Thoracic aorta (tissue), 2 donors: ENCODE measurements around the gene PNMA8B. TPM values are rescaled to one million over a fixed set of nuclear protein-coding genes. Genes with fewer than 3 reads are reported as not detected.

ENCODE experiments used
- ATAC-seq: fragments of 150-250 bp; one replicate; pipeline ENCODE4 v1.8.0; 2017; ENCODE audit warnings: low read depth; ENCODE audit not compliant: insufficient number of reproducible peaks, low FRiP score
- DNase-seq: peaks from one replicate; pipeline ENCODE4 v3.0.0-alpha.2; 2020; ENCODE audit warnings: low spot score
- H3K27ac ChIP-seq, 2 donors: fragments of 200-600 bp; sonication (generic); 1 replicate in 1 of 2; 2 replicates in 1 of 2; pipeline ENCODE4 v1.5.1; 2016; ENCODE audit warnings: mild to moderate bottlenecking in 2 of 2, moderate library complexity in 2 of 2
- H3K27me3 ChIP-seq: fragments of 200-600 bp; sonication (generic); replicated peaks from 2 replicates; pipeline ENCODE4 v1.6.0; 2016; ENCODE audit warnings: mild to moderate bottlenecking; ENCODE audit not compliant: insufficient read depth
- H3K36me3 ChIP-seq: fragments of 200-600 bp; sonication (generic); one replicate; pipeline ENCODE4 v1.5.1; 2016
- H3K4me1 ChIP-seq, 2 donors: fragments of 200-600 bp; sonication (generic); 1 replicate in 1 of 2; 2 replicates in 1 of 2; pipeline versions ENCODE4 v1.5.1 to v1.6.0; 2016; ENCODE audit warnings: low read depth in 2 of 2, mild to moderate bottlenecking in 1 of 2; ENCODE audit not compliant: control insufficient read depth in 1 of 2
- H3K4me3 ChIP-seq: fragments of 200-600 bp; sonication (generic); 2 replicates; pipeline ENCODE4 v1.5.1; 2016; ENCODE audit warnings: mild to moderate bottlenecking
- H3K9me3 ChIP-seq: fragments of 200-600 bp; sonication (generic); 2 replicates; pipeline ENCODE4 v1.5.1; 2016
- CTCF ChIP-seq: fragments of 200-600 bp; sonication (generic); IDR thresholded peaks from one replicate; pipeline ENCODE4 v1.5.1; 2019; ENCODE audit warnings: antibody characterized with exemption
- total RNA-seq, 2 donors: library from RNA; depleted of rRNA; stranded (reverse); fragments of >200 nt; gene quantifications; one replicate each; pipeline versions ENCODE4 v1.1.0 to v1.2.3, GENCODE V29; 2016

Gene PNMA8B
- 1 to 10 TPM; 4.4 to 4.9 TPM for total RNA-seq

DNA sequence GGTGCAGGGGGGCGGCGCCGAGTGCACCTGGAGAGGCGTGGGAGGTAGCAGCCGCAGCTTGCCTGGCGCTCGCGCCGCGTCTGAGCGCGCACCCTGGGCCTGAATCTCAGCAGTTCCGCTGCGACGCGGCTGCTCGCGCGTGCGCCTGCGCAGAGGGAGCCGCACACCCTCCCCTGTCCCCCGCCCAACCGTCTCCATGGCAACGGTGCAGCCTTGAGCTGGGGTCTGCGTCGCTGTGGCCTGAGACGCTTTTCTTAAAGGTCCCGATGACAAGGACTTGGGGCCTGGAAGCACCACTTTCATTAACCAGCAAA lies at the start of gene PNMA8B:
Gene PNMA8B (minus strand): TSS at position 82 of the 314 bp plus-strand sequence. CDS start 402 bp downstream, outside the sequence.
- DNase-seq (no peak), ATAC-seq (no peak)
- no peaks in the 10 kb centered on the region for H3K27me3 ChIP-seq
- no peaks in the 10 kb centered on the region for H3K36me3 ChIP-seq
- no peaks in the 10 kb centered on the region for H3K9me3 ChIP-seq
- peaks cover 9 to 40% of the 10 kb centered on the region in 2 donors for H3K4me1 ChIP-seq
- peak within 1 kb of the TSS; percentile 67 for H3K4me3 ChIP-seq
- TF ChIP-seq CTCF = no peak
- peak within 1 kb of the TSS in 1 of 2 donors; percentile 12 for H3K27ac ChIP-seq

- no peak overlapping the region for H3K27ac ChIP-seq
- no peaks in the 10 kb centered on the region for H3K27me3 ChIP-seq
- H3K4me1 ChIP-seq = no peaks in the 10 kb centered on the region
- DNase-seq (no peak), ATAC-seq (no peak)
- TF ChIP-seq CTCF = no peak
- H3K36me3 ChIP-seq = no peaks in the 10 kb centered on the region
- no peak overlapping the region for H3K4me3 ChIP-seq
- H3K9me3 ChIP-seq = no peaks in the 10 kb centered on the region
Measured at GRCh38 chr19:46544651-46545050, 49.0 kb upstream of the PNMA8B start.

GRCh38 chr19:46542428-46543230 lies 47.0 kb upstream of the PNMA8B start:
- peak; percentile 97 for TF ChIP-seq CTCF

DNA sequence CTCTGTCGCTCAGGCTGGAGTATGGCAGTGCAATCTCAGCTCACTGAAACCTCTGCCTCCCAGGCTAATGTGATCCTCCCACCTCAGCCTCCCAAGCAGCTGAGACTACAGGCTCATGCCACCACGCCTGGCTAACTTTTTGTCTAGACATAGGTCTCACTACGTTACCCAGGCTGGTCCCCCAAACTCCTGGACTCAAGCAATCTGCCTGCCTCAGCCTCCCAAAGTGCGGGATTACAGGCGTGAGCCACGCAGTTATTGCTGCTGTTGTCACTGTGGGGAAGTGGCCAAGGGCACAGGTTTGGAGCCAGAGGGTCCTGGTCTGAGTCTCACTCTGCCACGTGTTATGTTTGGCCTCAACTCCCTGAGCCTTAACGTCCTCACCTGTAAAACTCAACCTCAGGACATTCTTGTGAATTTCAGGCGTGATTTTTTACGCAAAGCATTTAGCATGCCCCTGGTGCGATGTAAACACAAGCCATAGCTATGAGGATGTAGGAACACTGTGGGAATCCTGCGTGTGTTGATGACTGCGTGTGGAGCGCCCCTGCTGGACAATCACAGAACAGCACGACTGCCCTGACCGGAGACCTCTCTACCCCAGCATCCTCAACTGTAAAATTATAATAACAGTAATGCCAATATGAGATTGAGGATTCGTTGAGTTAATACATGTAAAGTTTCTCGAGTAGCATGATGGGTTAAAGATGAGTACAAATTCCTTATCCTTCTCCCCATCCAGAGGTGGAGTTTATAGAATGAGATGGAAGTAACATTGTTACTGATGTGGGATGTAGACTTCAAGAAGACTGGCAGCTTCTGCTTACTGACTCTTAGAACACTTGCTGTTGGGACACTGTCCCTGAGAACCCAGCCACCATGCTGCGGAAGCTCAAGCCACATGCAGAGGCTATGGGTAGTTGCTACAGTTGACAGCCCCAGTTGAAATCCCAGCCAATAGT lies 41.8 kb upstream of the PNMA8B start:
- Histone ChIP-seq H3K27me3 (no peaks in the 10 kb centered on the region), H3K4me1 (no peaks in the 10 kb centered on the region), H3K4me3 (no peak overlapping the region), H3K36me3 (no peaks in the 10 kb centered on the region), H3K27ac (no peak overlapping the region), H3K9me3 (no peaks in the 10 kb centered on the region)
- TF ChIP-seq CTCF = peak; percentile 90
- DNase-seq (no peak), ATAC-seq (no peak)

More at GRCh38 chr19:46542428-46543230, 47.0 kb upstream of the PNMA8B start:
- no peaks in the 10 kb centered on the region for H3K9me3 ChIP-seq
- no peaks in the 10 kb centered on the region for H3K4me1 ChIP-seq
- H3K27ac ChIP-seq = no peak overlapping the region
- no peaks in the 10 kb centered on the region for H3K36me3 ChIP-seq
- no peaks in the 10 kb centered on the region for H3K27me3 ChIP-seq
- no peak overlapping the region for H3K4me3 ChIP-seq
- DNase-seq (peak; percentile 95), ATAC-seq (peak; percentile 71)

- Histone ChIP-seq H3K27ac (no peak overlapping the region), H3K4me1 (no peaks in the 10 kb centered on the region), H3K27me3 (no peaks in the 10 kb centered on the region), H3K9me3 (no peaks in the 10 kb centered on the region), H3K36me3 (no peaks in the 10 kb centered on the region), H3K4me3 (no peak overlapping the region)
- DNase-seq = no peak
- ATAC-seq = no peak
- TF ChIP-seq CTCF = no peak
Measured at GRCh38 chr19:46536391-46536790, 40.7 kb upstream of the PNMA8B start.
